Activated CD4-positive, CD25-positive, alpha-beta regulatory T cell treated with anti-CD3 and anti-CD28 coated beads, Interleukin-2, amount 50 U/mL, for 16 hours (primary cell): ENCODE measurements around the gene GATA1.

Experiments
- DNase-seq: peaks from one replicate; pipeline ENCODE4 v3.0.0-alpha.2; 2020; ENCODE audit warnings: low read depth, low spot score

GATA1 gene

GRCh38 chrX:48785186-48785539 lies 1.2 kb upstream of the GATA1 start:
- DNase-seq, result no peak

GRCh38 chrX:48785540-48786214 lies 713 bp upstream of the GATA1 start:
- no peak for DNase-seq

- DNase-seq, result no peak
These were observed 575 bp downstream of the GATA1 start for GRCh38 chrX:48786825-48787504.

- no peak for DNase-seq
These were observed 1.4 kb downstream of the GATA1 start for GRCh38 chrX:48787505-48788443.

- DNase-seq, result no peak
These were observed 3.2 kb downstream of the GATA1 start for GRCh38 chrX:48789366-48790220.

- DNase-seq, result no peak
These were observed 4.1 kb downstream of the GATA1 start for GRCh38 chrX:48790477-48790876.

- no peak for DNase-seq
These were observed 4.9 kb downstream of the GATA1 start for GRCh38 chrX:48791063-48791820.

- DNase-seq, result no peak
These were observed 5.8 kb downstream of the GATA1 start for GRCh38 chrX:48792219-48792618.

- DNase-seq, result no peak
These were observed 7.5 kb downstream of the GATA1 start for GRCh38 chrX:48793935-48794334.

GRCh38 chrX:48794340-48794910 lies 8.0 kb downstream of the GATA1 start:
- DNase-seq, result no peak

GRCh38 chrX:48794911-48795515 lies 8.6 kb downstream of the GATA1 start:
- DNase-seq, result no peak

GRCh38 chrX:48798318-48798717 lies 11.9 kb downstream of the GATA1 start:
- no peak for DNase-seq

- DNase-seq, result no peak
These were observed 14.3 kb downstream of the GATA1 start for GRCh38 chrX:48800574-48801279.

GRCh38 chrX:48801280-48802088 lies 15.1 kb downstream of the GATA1 start, which contains the start of gene HDAC6:
HDAC6 (plus strand) TSS chrX:48802067; CDS start chrX:48802693, 626 bp downstream.
- peak; percentile 89 for DNase-seq

GRCh38 chrX:48802089-48802904 lies 15.9 kb downstream of the GATA1 start:
- peak; percentile 4 for DNase-seq

- no peak for DNase-seq
These were observed 16.5 kb downstream of the GATA1 start for GRCh38 chrX:48802905-48803200.

GRCh38 chrX:48806081-48806480 lies 19.7 kb downstream of the GATA1 start:
- DNase-seq, result no peak

GRCh38 chrX:48813644-48814043 lies 27.3 kb downstream of the GATA1 start:
- DNase-seq, result no peak
